DOHH2 (cell line): ENCODE results near the gene IL36RN.

Source experiments
- H3F3A ChIP-seq: fragments of 200-600 bp; sonication (generic), shearing (Covaris generic); 2 replicates; pipeline ENCODE4 v1.6.0; 2016; ENCODE audit warnings: antibody characterized with exemption, mild to moderate bottlenecking; ENCODE audit not compliant: control insufficient read depth, insufficient read depth
- H3K27ac ChIP-seq: fragments of 200-600 bp; sonication (generic); 2 replicates; pipeline ENCODE4 v1.5.1; 2014; ENCODE audit warnings: low read depth, mild to moderate bottlenecking, low read length, moderate library complexity
- H3K27me3 ChIP-seq: fragments of 200-600 bp; sonication (generic); 2 replicates; pipeline ENCODE4 v1.6.1; 2014; ENCODE audit warnings: mild to moderate bottlenecking, low read length, mixed read lengths; ENCODE audit not compliant: control insufficient read depth
- H3K36me3 ChIP-seq: fragments of 200-600 bp; sonication (generic); 2 replicates; pipeline ENCODE4 v1.6.1; 2014; ENCODE audit warnings: mild to moderate bottlenecking, low read length, moderate library complexity, mixed read lengths; ENCODE audit not compliant: control insufficient read depth
- H3K4me1 ChIP-seq: fragments of 200-600 bp; sonication (generic); 2 replicates; pipeline ENCODE4 v1.6.1; 2014; ENCODE audit warnings: mild to moderate bottlenecking, low read length, mixed read lengths; ENCODE audit not compliant: control insufficient read depth
- H3K4me2 ChIP-seq: fragments of 200-600 bp; sonication (generic); 2 replicates; pipeline ENCODE4 v1.6.0; 2014; ENCODE audit warnings: mild to moderate bottlenecking, low read length, moderate library complexity
- H3K4me3 ChIP-seq: fragments of 200-600 bp; sonication (generic); 2 replicates; pipeline ENCODE4 v1.5.1; 2014; ENCODE audit warnings: mild to moderate bottlenecking, low read length, mixed read lengths
- H3K79me2 ChIP-seq: fragments of 200-600 bp; sonication (generic); 2 replicates; pipeline ENCODE4 v1.6.1; 2014; ENCODE audit warnings: mild to moderate bottlenecking, low read length, mixed read lengths; ENCODE audit not compliant: control insufficient read depth
- H3K9me2 ChIP-seq: fragments of 200-600 bp; sonication (generic); replicated peaks from 2 replicates; pipeline ENCODE4 v1.6.1; 2014; ENCODE audit warnings: mild to moderate bottlenecking, low read length, mixed read lengths; ENCODE audit not compliant: control insufficient read depth
- H3K9me3 ChIP-seq: fragments of 200-600 bp; sonication (generic); 2 replicates; pipeline ENCODE4 v1.6.1; 2014; ENCODE audit warnings: antibody characterized with exemption, low read length, mixed read lengths; ENCODE audit not compliant: control insufficient read depth, insufficient read depth
- H4K20me1 ChIP-seq: fragments of 200-600 bp; sonication (generic); 2 replicates; pipeline ENCODE4 v1.6.0; 2014; ENCODE audit warnings: low read depth, mild to moderate bottlenecking, antibody characterized with exemption, low read length, moderate library complexity; ENCODE audit not compliant: control insufficient read depth, insufficient read depth
- CTCF ChIP-seq: fragments of 200-600 bp; sonication (generic); IDR thresholded peaks from one replicate; pipeline ENCODE4 v1.5.1; 2014; ENCODE audit warnings: antibody characterized with exemption, mild to moderate bottlenecking, low read depth, low read length; ENCODE audit not compliant: poor library complexity, severe bottlenecking
- EZH2phosphoT487 ChIP-seq: fragments of 200-600 bp; sonication (generic); IDR thresholded peaks from 2 replicates; pipeline ENCODE4 v1.6.1; 2017; ENCODE audit warnings: borderline replicate concordance, mild to moderate bottlenecking, antibody characterized with exemption, low read length, moderate library complexity, mixed read lengths

Gene IL36RN

GRCh38 chr2:113077921-113078320 is 18.9 kb downstream of the IL36RN start:
- H3K36me3 ChIP-seq: no peaks in the 10 kb centered on the region
- H3K27ac ChIP-seq: no peak overlapping the region
- TF ChIP-seq CTCF: no peak
- no peak for TF ChIP-seq EZH2phosphoT487
- no peaks in the 10 kb centered on the region for H3F3A ChIP-seq
- no peak overlapping the region for H3K4me2 ChIP-seq
- H3K4me3 ChIP-seq: no peak overlapping the region
- no peaks in the 10 kb centered on the region for H3K9me3 ChIP-seq
- H3K4me1 ChIP-seq: 0 out of 2 replicates have a peak, but pooled peaks cover 2% of the 10 kb centered on the region
- no peaks in the 10 kb centered on the region for H3K79me2 ChIP-seq
- H3K27me3 ChIP-seq: peaks cover 15% of the 10 kb centered on the region; the same call in 1 of the 2 replicates
- no peaks in the 10 kb centered on the region for H4K20me1 ChIP-seq
- no peaks in the 10 kb centered on the region for H3K9me2 ChIP-seq

GRCh38 chr2:113078350-113078839 is 19.4 kb downstream of the IL36RN start:
- no peaks in the 10 kb centered on the region for H3F3A ChIP-seq
- no peaks in the 10 kb centered on the region for H3K79me2 ChIP-seq
- H3K4me3 ChIP-seq: no peak overlapping the region
- 0 out of 2 replicates have a peak, but pooled peaks cover 2% of the 10 kb centered on the region for H3K4me1 ChIP-seq
- H3K27ac ChIP-seq: no peak overlapping the region
- peaks cover 19% of the 10 kb centered on the region; the same call in 1 of the 2 replicates for H3K27me3 ChIP-seq
- no peak overlapping the region for H3K4me2 ChIP-seq
- no peaks in the 10 kb centered on the region for H3K9me2 ChIP-seq
- TF ChIP-seq CTCF: no peak
- TF ChIP-seq EZH2phosphoT487: no peak
- no peaks in the 10 kb centered on the region for H4K20me1 ChIP-seq
- no peaks in the 10 kb centered on the region for H3K36me3 ChIP-seq
- H3K9me3 ChIP-seq: no peaks in the 10 kb centered on the region

DNA sequence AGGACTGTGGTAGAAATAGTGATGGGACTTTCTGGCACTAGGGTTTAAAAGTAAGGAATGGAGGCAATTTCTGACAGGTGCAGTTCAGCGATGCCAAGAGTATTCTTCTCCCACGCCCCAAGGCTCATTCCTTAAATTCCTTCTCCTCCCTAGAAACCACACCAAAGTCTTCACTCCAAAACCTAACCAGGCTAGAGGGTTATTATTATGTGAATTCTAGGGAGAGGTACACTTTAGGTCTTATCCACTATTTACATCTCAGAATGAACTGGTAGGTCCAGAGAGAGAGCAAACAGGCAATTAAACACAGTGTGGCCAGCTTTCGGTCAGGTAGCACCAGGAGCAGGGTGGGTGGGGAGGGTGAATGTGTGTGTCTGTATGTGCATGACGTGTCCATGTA is 20.1 kb downstream of the IL36RN start:
- Histone ChIP-seq H3K79me2 (no peaks in the 10 kb centered on the region), H3K27ac (no peak overlapping the region), H3K9me3 (no peaks in the 10 kb centered on the region), H3K4me1 (0 out of 2 replicates have a peak, but pooled peaks cover 2% of the 10 kb centered on the region), H3K36me3 (no peaks in the 10 kb centered on the region), H3K4me2 (no peak overlapping the region), H3K9me2 (no peaks in the 10 kb centered on the region), H3K27me3 (peaks cover 20% of the 10 kb centered on the region; the same call in 1 of the 2 replicates), H4K20me1 (no peaks in the 10 kb centered on the region), H3F3A (no peaks in the 10 kb centered on the region), H3K4me3 (no peak overlapping the region)
- TF ChIP-seq CTCF (no peak), EZH2phosphoT487 (no peak)
